Activated CD4-positive, alpha-beta T cell treated with anti-CD3 and anti-CD28 coated beads, Interleukin-2, amount 50 U/mL, for 48 hours (primary cell): Measurements from ENCODE around the gene PCDH10.

ENCODE experiments used
- DNase-seq, 2 experiments: peaks; one replicate each; pipeline ENCODE4 v3.0.0-alpha.2; 2020

PCDH10 gene, protein sequence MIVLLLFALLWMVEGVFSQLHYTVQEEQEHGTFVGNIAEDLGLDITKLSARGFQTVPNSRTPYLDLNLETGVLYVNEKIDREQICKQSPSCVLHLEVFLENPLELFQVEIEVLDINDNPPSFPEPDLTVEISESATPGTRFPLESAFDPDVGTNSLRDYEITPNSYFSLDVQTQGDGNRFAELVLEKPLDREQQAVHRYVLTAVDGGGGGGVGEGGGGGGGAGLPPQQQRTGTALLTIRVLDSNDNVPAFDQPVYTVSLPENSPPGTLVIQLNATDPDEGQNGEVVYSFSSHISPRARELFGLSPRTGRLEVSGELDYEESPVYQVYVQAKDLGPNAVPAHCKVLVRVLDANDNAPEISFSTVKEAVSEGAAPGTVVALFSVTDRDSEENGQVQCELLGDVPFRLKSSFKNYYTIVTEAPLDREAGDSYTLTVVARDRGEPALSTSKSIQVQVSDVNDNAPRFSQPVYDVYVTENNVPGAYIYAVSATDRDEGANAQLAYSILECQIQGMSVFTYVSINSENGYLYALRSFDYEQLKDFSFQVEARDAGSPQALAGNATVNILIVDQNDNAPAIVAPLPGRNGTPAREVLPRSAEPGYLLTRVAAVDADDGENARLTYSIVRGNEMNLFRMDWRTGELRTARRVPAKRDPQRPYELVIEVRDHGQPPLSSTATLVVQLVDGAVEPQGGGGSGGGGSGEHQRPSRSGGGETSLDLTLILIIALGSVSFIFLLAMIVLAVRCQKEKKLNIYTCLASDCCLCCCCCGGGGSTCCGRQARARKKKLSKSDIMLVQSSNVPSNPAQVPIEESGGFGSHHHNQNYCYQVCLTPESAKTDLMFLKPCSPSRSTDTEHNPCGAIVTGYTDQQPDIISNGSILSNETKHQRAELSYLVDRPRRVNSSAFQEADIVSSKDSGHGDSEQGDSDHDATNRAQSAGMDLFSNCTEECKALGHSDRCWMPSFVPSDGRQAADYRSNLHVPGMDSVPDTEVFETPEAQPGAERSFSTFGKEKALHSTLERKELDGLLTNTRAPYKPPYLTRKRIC

DNA sequence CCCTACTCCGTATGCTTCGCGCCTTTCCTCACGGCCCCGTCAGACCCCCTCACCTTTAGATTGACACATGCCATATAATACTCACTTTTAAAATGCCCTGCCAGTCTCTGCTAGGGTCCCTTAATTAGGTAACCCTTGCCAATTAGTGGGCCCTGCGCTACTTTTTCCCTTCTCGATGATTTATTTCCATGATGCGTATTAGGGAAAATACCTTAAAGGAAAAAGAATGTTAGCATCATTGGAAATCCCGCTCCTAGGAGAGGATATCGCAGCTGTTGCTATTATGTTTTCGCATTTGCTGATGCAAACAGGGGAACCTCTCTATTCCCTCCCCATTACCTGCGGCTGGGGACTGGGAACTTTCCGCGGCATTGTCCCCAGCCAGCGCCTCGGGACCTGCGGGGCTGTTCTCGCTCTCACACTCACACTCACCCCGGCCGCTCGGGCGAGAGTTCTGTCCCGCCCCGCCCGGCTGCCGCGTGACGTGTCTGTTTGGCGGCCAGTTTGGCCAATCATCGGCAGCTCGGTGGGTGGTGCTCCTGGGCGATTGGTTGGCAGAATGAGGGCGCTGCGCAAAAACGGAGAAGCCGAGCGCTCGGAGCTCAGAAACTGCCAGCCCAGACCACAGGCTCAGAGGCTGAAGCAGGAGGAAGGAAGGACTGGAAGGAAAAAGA is at the start of gene PCDH10:
TSS of gene PCDH10 (plus strand) at position 605 of the 674 bp plus-strand sequence. CDS start 847 bp downstream, outside the sequence.
- peak; percentile 45 to 47 for DNase-seq

DNA sequence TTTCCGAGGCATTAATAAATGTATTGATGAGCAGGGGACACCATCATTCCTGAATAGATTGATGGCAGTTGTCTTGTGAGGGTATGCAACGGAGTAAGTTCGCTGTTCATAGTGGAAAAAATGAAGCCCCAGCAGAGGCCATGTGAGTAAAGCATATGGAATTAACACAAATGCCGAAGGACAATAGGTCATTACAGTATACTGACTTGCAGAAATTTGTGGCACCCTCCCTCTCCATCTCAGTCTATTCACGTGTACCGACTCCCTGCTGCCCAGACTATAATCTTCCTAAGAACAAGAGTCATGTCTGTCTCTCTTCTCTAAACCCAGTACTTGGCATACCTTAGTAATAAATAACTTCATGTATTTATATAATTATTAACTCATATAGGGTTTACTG is 47.1 kb upstream of the PCDH10 start:
- no peak for DNase-seq

DNA sequence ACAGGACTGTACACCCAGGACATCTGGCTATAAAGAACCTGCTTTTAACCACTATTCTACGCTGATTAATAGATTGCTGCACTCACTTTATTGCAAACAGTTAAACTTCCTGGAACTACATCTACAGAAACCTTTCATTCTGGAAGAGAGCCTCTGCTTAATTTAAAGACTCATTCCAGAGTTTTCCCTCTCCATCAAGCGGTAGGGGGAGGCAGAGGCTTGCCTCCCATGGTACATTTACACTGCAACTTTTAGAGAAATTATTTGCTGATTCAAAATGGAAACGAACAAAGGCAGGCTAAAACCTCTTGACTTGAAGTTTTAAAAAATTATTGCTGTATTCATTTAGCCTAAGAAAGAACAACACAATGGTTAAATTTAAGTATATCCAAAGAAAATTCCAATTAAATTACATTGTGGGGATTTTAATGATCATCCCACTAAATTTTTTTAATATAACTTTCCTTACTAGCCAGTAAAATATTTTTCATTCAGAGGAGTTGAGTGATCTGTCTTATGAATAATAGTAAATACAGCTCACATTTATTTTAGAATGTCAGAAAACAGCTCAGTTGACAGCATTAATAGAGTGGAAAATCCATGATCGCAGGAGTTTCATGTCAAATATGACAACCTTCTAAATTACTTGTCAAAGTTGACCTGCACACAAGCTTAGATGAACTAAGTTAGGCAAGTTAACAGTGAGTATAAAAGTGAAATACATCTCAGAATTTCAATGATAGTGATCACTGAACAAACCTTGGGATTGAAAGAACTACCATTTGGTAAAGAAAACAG is 46.3 kb upstream of the PCDH10 start:
- DNase-seq = no peak

DNA sequence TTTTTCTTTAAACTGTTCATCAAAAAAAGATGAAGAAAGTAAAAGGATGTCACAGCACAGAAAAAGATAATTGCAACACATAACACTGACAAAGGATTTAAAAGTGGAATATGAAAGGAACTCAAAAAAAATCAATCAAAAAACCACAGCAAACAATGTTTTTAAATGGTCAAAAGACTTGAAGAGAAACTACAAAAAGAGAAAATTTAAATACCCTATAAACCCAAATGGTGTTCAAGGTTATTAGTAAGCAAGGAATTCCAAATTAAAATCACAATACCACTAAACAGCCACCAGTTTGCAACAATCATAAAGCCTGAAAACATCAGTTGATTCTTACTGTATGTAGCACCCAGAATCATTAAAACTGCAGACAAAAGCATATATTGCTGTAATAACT is 36.5 kb upstream of the PCDH10 start:
- DNase-seq = no peak

DNA sequence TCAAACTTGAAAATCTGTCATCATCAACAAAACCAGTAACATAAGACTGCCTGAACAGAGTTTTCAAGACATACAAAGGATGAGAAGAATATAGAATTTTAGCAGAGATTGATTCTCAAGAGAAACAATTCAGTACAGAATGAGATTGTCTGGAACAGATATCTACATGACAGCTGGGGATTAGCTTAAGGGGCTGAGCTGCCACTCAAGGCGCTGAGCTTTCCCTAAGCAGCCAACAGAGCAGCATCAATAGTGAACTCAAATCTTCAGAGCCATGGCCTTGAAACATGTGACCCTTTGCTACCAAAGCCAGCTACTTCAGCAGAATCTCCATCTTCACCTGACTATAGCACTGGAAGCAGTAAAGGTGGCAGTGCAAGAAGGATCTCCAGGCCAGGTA is 24.3 kb upstream of the PCDH10 start:
- no peak for DNase-seq

DNA sequence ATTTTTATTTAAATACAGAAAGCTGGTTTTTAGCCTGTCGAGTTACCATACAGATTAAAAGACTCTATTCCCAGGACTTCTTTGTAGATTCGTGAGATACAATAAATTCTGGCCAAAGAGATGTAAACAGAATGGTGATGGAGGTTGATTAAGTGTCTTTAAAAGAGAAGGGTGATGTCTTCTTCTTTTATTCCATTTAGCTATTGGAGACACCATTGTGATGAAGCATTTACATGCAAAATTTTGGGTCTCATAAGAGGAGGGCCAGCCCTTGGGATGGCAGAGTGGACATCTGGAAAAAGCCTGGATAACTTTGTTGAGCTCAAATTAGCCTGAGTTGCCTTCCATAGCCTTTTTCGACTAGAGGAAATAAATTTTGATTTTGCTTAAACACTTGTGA is 21.6 kb upstream of the PCDH10 start:
- no peak for DNase-seq

DNA sequence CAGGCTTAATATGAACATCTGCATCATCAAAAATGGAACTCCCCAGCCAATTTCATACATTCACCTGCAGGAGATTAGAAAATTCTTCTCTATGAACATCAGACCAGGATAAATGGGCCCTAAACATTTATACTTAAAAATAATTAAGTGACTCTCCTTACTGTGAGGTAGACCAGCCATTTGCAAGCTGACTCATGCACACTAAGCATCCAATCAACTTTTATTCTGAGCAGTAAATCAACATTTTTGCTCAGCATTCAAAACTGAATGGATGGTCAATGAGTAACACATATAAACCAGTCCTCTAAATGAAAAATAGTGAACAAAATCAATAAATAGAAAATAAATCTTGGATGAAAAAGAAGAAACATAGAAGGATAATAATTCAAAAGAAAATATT is 19.9 kb upstream of the PCDH10 start:
- DNase-seq = no peak

DNA sequence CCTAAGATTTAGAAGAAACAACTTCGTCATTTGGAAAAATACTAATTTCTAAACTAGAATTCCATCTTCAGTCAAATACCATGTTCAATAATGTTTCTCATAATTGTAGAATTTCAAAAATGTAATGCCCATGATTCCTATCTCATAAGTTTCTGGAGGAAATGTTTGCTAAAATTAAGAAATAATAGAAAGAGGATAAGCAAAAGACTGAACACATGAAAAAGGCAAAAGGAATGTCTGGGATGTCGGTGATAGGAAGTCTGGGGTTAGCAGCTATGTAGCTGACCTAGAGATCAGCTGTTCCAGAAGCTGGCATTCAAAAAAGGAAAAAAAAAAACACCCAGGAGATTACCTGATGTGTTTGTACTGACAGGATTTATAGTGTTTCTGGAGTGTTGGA is 18.9 kb upstream of the PCDH10 start:
- DNase-seq = no peak

DNA sequence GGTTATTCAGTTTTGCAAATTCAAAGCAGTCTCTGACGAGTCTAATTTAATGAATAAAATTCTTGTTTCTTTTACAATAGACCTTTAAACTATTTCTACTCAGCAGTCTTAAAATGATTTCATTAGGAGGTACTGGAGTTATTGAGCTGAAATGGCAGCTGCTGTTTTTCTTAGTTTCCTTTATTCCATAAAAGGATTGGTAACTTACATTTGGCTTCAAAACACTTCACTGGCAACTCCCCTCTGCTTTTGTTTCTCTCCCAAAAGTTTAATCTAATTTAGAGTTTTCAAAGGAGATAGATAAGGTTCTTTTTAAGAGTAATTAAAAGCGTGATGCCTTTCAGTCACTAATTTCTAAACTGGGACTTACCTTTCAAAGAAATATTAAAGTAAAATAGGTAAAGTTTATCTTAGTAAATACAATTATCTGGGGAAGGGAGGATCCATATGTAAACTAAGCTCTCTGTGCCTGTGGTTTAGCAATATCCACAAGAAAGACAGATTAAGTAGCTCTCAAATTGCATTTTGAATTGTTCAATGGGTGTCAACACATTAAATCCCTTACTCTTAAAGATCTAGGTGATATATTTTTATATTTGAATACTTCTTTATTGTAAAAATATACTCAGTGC is 17.1 kb upstream of the PCDH10 start:
- DNase-seq = no peak

DNA sequence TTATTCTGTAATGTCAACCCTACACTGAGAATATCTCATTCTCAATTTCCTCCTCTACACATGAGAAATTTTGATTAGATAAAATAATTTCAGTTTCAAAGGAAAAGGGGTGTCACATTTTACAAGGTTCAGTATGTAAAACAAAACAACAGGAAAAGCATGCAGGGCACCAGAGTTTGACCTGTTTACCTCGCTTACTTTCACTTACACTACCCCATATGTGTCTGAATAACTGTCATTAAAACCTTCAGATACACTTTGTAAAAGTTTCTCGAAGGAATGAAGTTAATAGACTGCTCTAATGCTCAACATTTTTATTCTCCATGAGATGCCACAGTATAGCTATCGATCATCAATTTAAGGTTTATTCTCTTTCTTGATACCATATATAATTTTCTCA is 12.3 kb upstream of the PCDH10 start:
- DNase-seq = no peak

DNA sequence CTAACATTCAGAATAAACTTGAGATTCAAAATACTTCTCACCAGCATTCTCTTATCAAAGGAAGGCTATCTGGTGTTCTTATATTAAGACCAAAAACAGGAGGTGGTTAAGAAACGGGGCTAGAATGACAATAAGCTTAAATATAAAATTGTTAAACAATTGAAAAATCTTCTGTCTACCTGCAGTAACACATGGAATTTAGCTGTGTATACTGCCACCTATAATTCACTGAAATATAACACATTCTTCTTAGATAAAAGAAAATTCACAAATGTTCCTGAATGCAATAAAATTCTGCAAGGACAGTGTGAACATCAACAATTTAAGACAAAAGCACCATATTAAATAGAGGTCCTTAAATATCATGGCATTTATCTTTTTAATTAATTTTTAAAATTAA is 11.5 kb upstream of the PCDH10 start:
- no peak for DNase-seq

DNA sequence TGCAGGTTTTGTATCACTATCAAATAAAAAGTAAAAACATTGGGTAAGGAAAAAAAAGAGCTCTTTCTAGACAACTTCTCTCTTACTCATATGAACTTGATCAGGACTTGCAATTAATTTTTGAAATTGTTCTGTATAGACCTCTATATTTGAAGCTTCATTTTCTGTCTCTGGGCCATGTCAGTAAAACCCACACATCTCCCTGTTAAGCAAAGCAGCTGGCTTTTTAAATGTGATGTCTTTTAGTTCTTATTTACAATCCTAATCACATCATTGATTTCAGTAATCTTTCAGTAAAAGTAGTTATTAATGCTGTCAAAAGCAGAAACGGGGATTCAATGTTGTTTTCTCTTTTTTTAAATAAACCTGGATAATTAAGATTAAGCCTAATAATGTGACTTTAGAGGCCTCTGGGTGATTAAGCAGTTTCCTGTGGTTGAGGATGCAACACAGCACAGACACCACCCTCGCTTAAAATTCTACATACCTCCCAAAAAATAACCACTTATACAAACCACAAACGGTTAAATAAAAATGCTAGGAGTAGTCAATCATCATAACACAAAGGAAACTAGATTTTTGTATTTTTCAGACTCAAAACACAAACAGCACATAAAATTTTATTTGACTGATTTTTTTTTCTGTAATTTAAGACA is 5.2 kb upstream of the PCDH10 start:
- DNase-seq = no peak

DNA sequence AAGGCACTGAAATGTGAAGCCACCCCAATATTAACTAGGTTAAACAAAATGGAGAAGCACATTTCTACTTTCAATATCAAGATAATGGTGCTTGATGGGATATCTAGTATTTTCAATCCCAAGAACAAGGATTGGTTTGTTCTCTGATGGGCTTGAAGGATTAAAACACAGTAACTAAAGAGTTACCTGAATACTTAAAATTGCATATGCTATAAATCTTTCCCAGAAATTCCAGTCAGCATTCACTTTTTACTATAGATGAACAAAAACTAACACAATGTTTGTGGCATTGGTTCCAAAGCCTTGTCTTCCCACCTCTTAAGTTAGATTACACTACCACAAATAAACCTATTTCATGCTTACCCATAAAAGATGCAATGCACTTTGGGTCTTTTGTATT is 3.9 kb upstream of the PCDH10 start:
- no peak for DNase-seq

DNA sequence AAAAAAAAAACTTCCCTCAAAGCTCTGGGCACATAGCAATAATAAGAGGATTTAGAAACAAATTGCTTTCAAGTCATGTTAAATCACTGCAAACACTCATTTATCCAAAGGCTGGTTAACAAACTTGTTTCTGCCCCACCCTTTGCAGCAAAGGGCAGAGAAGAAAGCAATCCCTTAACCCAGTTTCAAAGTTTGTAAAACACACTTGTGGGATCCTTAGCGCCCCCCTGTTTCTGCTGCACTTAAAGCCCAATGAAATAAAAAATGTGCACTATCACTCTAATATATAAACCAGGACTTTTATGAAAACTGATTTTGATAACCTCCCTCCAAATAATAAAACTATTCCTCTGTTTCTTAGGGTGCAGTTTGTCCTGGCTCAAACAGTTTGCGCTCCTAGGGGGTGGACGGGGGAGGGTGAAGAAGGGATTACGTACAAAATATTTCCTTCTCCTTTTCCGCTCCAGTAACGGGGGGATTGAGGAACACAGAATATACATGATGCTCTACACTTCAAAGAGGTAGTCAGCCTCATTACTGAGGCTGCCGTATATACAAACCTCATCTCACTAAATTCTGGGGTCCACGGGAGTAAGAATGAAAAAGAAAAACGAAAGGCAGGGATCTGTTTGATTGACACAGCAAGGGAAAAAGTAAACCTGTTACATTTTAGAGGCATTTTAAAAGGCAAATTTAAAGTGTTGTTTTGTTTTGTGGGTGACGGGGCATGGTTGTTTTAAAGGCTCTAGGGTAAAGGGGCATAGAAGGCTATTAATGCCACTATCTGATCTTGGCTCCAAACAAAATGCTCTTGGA is 3.1 kb upstream of the PCDH10 start:
- no peak for DNase-seq

DNA sequence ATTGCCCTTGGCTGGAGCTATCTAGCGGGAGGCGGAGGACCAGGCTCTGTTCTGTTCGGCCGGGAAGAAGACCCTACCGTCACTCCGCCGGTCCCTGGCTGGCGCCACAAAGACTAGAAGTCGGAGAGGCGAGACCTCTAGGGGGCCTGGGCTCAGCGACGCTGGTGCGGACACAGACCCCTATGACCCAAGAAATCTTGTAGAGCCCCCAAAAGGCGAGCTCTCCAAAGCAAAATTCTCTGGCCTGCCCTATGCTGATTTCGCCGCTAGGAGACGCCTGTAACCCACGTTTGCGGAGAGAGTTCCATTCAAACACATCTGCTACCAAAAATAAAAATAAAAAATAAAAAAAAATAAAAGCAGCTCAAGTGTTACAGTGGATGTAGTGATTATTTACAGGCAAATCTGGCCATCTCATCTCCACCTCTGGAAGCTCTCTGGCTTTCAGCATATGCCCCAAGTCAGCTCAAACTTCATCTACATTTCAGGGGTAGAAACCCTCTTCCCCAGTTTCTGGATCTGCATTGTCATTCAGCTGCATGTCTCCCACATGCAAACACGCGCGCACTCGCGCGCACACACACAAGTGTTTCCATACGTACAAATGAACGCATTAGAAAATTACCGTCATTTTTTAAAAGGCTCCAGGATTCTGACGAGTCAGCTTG is 2.4 kb upstream of the PCDH10 start:
- DNase-seq = peak in 1 of 2 experiments; percentile 26

DNA sequence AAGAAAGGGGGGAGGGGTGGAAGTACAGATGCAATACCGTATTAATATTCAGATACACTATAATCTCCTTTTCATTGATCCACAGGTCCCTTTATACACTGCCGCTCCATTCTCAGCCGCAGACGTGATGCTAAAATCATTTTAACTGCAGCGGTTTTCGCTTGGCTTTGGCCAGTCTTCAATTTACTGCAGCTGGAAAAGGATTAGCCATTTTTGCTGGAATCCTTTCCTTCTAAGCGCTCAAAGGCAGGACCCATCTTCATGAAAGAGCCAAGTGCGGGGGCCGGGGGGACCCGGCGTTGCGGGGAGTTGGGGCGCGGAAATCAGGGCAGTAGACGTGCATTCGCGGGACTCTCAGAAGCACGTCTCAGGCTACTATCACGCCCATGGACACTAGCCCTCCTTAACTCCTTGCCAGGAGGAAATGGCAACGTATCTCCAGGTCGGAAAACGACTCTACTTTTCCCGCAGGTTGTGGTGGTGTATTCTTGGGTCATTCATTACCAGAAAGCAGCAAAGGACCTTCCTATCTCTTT is 1.7 kb upstream of the PCDH10 start:
- no peak for DNase-seq

DNA sequence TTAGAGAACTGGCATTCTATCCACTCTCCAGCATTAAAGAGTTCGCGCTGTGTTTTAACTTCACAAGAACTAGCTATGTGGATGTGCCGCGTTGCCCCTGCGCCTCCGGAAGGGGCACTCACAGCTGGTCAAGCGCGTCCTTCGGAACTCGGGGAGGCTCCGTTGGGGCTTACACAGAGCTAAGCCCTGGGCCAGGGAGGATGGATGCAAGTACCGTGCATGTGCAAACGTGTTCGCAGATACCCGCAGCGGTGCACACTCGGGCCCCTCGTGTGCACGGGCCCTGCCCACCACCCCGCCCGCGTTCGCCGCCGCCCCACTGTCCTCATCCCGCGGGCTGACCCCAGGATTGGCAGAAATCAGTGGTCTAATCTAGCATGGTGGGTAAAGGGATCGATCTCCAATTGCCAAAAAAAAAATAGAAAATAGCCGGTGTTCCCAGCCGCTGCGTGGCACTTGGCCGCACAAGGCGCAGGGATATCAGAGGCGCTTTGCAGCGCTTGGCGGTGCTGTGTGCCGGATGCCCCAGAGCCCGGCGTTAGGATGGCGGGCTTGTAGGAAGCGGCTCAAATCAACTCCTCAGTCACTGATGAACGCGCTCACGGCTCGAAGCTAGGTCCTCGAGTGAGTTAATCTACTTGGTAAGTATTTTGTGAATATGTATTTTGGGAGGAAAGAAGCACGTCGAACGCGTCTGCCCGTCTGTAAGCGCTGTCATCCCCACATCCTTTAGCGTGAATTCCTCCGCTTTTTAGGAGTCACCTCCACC is 989 bp upstream of the PCDH10 start:
- DNase-seq = peak in 1 of 2 experiments; percentile 10

DNA sequence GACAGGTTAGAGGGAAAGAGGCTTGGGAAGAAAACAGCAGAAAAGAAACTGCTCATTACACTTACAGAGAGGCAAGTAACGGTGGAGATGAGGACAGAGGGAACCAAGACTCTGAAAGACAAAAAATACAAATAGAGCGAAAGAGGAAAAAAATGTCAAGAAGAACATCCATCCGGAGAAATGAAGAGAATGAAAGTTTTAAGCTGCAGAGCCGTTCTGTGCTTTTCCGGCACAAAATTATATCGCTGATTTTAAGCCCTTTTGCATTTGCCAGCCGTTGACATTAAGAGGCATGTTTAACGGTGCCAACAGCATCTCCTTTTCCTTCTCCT is 236 bp downstream of the PCDH10 start:
- DNase-seq = no peak
